Lung (tissue), 12 donors: ENCODE data around the gene NDUFS3. TPM values are rescaled to one million over a fixed set of nuclear protein-coding genes. Genes with fewer than 3 reads are reported as not detected.

Experiments
- ATAC-seq: fragments of 200-7000 bp; cut with Tn5 transposase; one replicate; pipeline ENCODE4 v1.9.1; 2020; ENCODE audit warnings: moderate number of reproducible peaks; ENCODE audit not compliant: insufficient read depth, low FRiP score
- DNase-seq, 3 donors: peaks; one replicate each; pipeline ENCODE4 v3.0.0-alpha.2; 2013 to 2017
- H3K27ac ChIP-seq, 2 donors: one replicate each; pipeline ENCODE4 v1.5.1; 2013; ENCODE audit warnings: mild to moderate bottlenecking in 2 of 2, moderate library complexity in 2 of 2, control low read depth in 1 of 2, inconsistent platforms in 1 of 2, low read depth in 1 of 2, low read length in 1 of 2
- H3K27me3 ChIP-seq, 3 donors: one replicate each; pipeline ENCODE4 v1.5.1; 2013; ENCODE audit warnings: low read length in 2 of 3; ENCODE audit not compliant: control insufficient read depth in 3 of 3, insufficient read depth in 3 of 3
- H3K36me3 ChIP-seq, 4 donors: one replicate each; pipeline ENCODE4 v1.5.1; 2013; ENCODE audit warnings: low read length in 4 of 4, mild to moderate bottlenecking in 1 of 4, moderate library complexity in 1 of 4; ENCODE audit not compliant: control insufficient read depth in 4 of 4, insufficient read depth in 4 of 4
- H3K4me1 ChIP-seq, 5 donors: one replicate each; pipeline ENCODE4 v1.5.1; 2013; ENCODE audit warnings: low read length in 5 of 5, mild to moderate bottlenecking in 2 of 5, moderate library complexity in 1 of 5; ENCODE audit not compliant: control insufficient read depth in 5 of 5, insufficient read depth in 5 of 5
- H3K4me3 ChIP-seq: one replicate; pipeline ENCODE4 v1.5.1; 2013; ENCODE audit warnings: mild to moderate bottlenecking, control low read depth, moderate library complexity
- H3K9ac ChIP-seq, 2 donors: one replicate each; pipeline ENCODE4 v1.5.1; 2013; ENCODE audit warnings: low read length in 2 of 2, control low read depth in 1 of 2; ENCODE audit not compliant: insufficient read depth in 1 of 2
- H3K9me3 ChIP-seq, 4 donors: one replicate each; pipeline ENCODE4 v1.5.1; 2013; ENCODE audit warnings: low read length in 3 of 4, mild to moderate bottlenecking in 1 of 4, moderate library complexity in 1 of 4; ENCODE audit not compliant: control insufficient read depth in 4 of 4, insufficient read depth in 3 of 4
- CTCF ChIP-seq: IDR thresholded peaks from 2 replicates; pipeline ENCODE4 v1.5.1; 2012; ENCODE audit warnings: mild to moderate bottlenecking; ENCODE audit errors: control extremely low read depth, extremely low read depth
- WGBS, 2 donors: extraction: QIAGEN DNeasy Blood & Tissue Kit; methylation state at CpG; one replicate each; pipeline ENCODE4 v1.1.7; 2013; 5-methylcytosine and 5-hydroxymethylcytosine counted together
- polyA plus RNA-seq, 2 donors: library from polyadenylated mRNA; stranded (reverse); fragments of 200-250 nt; gene quantifications; one replicate each; pipeline ENCODE4 v1.2.1, GENCODE V29; 2013
- total RNA-seq, 2 donors: library from RNA; depleted of rRNA in 1 of 2; stranded (reverse); fragments of >200 nt in 1 of 2; gene quantifications; one replicate each; pipeline ENCODE4 v1.2.1, GENCODE V29; 2014 to 2021
- donor health status: control.
- donor health status: control.
- donor health status: Bipolar disorder and iron deficiency.
- donor health status: healthy.
- donor health status: DM: yes; HTN: yes; CAD: no.

NDUFS3 gene
- total and polyA plus RNA-seq, 4 donors, result 32.2 to 168 (median 90.0) TPM

- Histone ChIP-seq H3K9me3 (no peaks in the 10 kb centered on the region), H3K4me1 (peaks cover 0 to 12% (median 0%) of the 10 kb centered on the region in 5 donors), H3K4me3 (no peak overlapping the region), H3K27me3 (peaks cover 0 to 4% (median 0%) of the 10 kb centered on the region in 3 donors), H3K36me3 (peaks cover 0 to 4% (median 0%) of the 10 kb centered on the region in 4 donors), H3K9ac (no peak overlapping the region), H3K27ac (no peak overlapping the region)
- ATAC-seq, result no peak
- TF ChIP-seq CTCF, result no peak
- WGBS, 2 donors, result 78 to 82% methylated on average over 3 of the region's 3 CpGs
- no peak for DNase-seq
Measured at GRCh38 chr11:47605921-47606320, 27.0 kb downstream of the NDUFS3 start.

GRCh38 chr11:47606731-47607130 is 27.9 kb downstream of the NDUFS3 start:
- Histone ChIP-seq H3K4me1 (peaks cover 0 to 12% (median 0%) of the 10 kb centered on the region in 5 donors), H3K36me3 (peaks cover 0 to 8% (median 0%) of the 10 kb centered on the region in 4 donors), H3K9me3 (no peaks in the 10 kb centered on the region), H3K4me3 (no peak overlapping the region), H3K9ac (no peak overlapping the region), H3K27ac (no peak overlapping the region), H3K27me3 (peaks cover 0 to 4% (median 0%) of the 10 kb centered on the region in 3 donors)
- ATAC-seq (no peak), DNase-seq (no peak)
- 68 to 73% methylated on average over 5 of the region's 5 CpGs for WGBS, 2 donors
- TF ChIP-seq CTCF, result no peak

GRCh38 chr11:47607380-47607779 is 28.5 kb downstream of the NDUFS3 start:
- Histone ChIP-seq H3K36me3 (peaks cover 0 to 8% (median 0%) of the 10 kb centered on the region in 4 donors), H3K9me3 (no peaks in the 10 kb centered on the region), H3K9ac (no peak overlapping the region), H3K4me3 (no peak overlapping the region), H3K27me3 (peaks cover 0 to 4% (median 0%) of the 10 kb centered on the region in 3 donors), H3K27ac (no peak overlapping the region), H3K4me1 (peaks cover 0 to 12% (median 0%) of the 10 kb centered on the region in 5 donors)
- no peak for TF ChIP-seq CTCF
- peak; percentile 11 for ATAC-seq
- WGBS, 2 donors, result 90 to 91% methylated on average over 7 of the region's 7 CpGs
- DNase-seq, result no peak

GRCh38 chr11:47609675-47610074 is 30.8 kb downstream of the NDUFS3 start:
- H3K4me3 ChIP-seq, result no peak overlapping the region

More at GRCh38 chr11:47609675-47610074, 30.8 kb downstream of the NDUFS3 start:
- H3K27me3 ChIP-seq, result peaks cover 0 to 4% (median 0%) of the 10 kb centered on the region in 3 donors
- ATAC-seq (no peak), DNase-seq (no peak)
- no peak for TF ChIP-seq CTCF
- no peak overlapping the region for H3K9ac ChIP-seq
- H3K36me3 ChIP-seq, result peaks cover 0 to 8% (median 0%) of the 10 kb centered on the region in 4 donors
- no peaks in the 10 kb centered on the region for H3K9me3 ChIP-seq
- no peak overlapping the region for H3K27ac ChIP-seq
- 84 to 87% methylated on average over 3 of the region's 3 CpGs for WGBS, 2 donors
- H3K4me1 ChIP-seq, result peaks cover 0 to 12% (median 0%) of the 10 kb centered on the region in 5 donors
